Activated CD4-positive, alpha-beta T cell treated with anti-CD3 and anti-CD28 coated beads, Interleukin-2, amount 10 ng/mL, durations not matched to agents 24 days and 14 days (primary cell): ENCODE measurements around the gene STXBP3. TPM values are rescaled to one million over a fixed set of nuclear protein-coding genes. Genes with fewer than 3 reads are reported as not detected.

ENCODE experiments used
- DNase-seq: peaks from one replicate; pipeline ENCODE4 v3.0.0; 2022
- H3K27ac Mint-ChIP-seq: one replicate; pipeline ENCODE4 v1.8.0; 2022; ENCODE audit warnings: mild to moderate bottlenecking, mixed read lengths
- H3K27me3 Mint-ChIP-seq: one replicate; pipeline ENCODE4 v1.8.0; 2022; ENCODE audit warnings: mixed read lengths
- H3K36me3 Mint-ChIP-seq: one replicate; pipeline ENCODE4 v1.8.0; 2022; ENCODE audit warnings: low read depth, mild to moderate bottlenecking, mixed read lengths
- H3K4me1 Mint-ChIP-seq: one replicate; pipeline ENCODE4 v1.8.0; 2021; ENCODE audit warnings: mixed read lengths
- H3K4me3 Mint-ChIP-seq: one replicate; pipeline ENCODE4 v1.8.0; 2022; ENCODE audit warnings: mild to moderate bottlenecking, moderate library complexity, mixed read lengths
- H3K9me3 Mint-ChIP-seq: one replicate; pipeline ENCODE4 v1.8.0; 2021; ENCODE audit warnings: mixed read lengths
- intact Hi-C: fragments of 100-400 bp; cut with micrococcal nuclease; formaldehyde crosslinking; loops from one replicate; pipeline ENCODE4 v1.15.1; 2023
- total RNA-seq: library from RNA; stranded (reverse); gene quantifications from 2 replicates; pipeline ENCODE4 v1.2.3, GENCODE V29; 2022

STXBP3 gene
- total RNA-seq, 1 donor from 2014 or later: 41.1 TPM

GRCh38 chr1:108716437-108717230, 29.8 kb upstream of the STXBP3 start:
- intact Hi-C loops: no loop called here
- no peaks in the 10 kb centered on the region for H3K36me3 Mint-ChIP-seq
- no peaks in the 10 kb centered on the region for H3K9me3 Mint-ChIP-seq
- H3K4me1 Mint-ChIP-seq: peaks cover 2% of the 10 kb centered on the region
- H3K4me3 Mint-ChIP-seq: no peak overlapping the region
- no peak overlapping the region for H3K27ac Mint-ChIP-seq
- H3K27me3 Mint-ChIP-seq: peaks cover 20% of the 10 kb centered on the region
- no peak for DNase-seq

- intact Hi-C loops: no loop called here
- Mint-ChIP-seq H3K27me3 (peaks cover 11% of the 10 kb centered on the region), H3K4me3 (no peak overlapping the region), H3K4me1 (peaks cover 2% of the 10 kb centered on the region), H3K9me3 (no peaks in the 10 kb centered on the region), H3K27ac (no peak overlapping the region), H3K36me3 (no peaks in the 10 kb centered on the region)
- DNase-seq: no peak
Measured at GRCh38 chr1:108717774-108718316, 28.6 kb upstream of the STXBP3 start.

- Mint-ChIP-seq H3K27me3 (peaks cover 5% of the 10 kb centered on the region), H3K9me3 (no peaks in the 10 kb centered on the region), H3K27ac (no peak overlapping the region), H3K36me3 (no peaks in the 10 kb centered on the region), H3K4me1 (peaks cover 2% of the 10 kb centered on the region), H3K4me3 (no peak overlapping the region)
- no peak for DNase-seq
- intact Hi-C loops: no loop called here
Measured at GRCh38 chr1:108718927-108719655, 27.4 kb upstream of the STXBP3 start.

GRCh38 chr1:108719656-108720435, 26.6 kb upstream of the STXBP3 start:
- Mint-ChIP-seq H3K9me3 (no peaks in the 10 kb centered on the region), H3K27me3 (peaks cover 5% of the 10 kb centered on the region), H3K4me3 (no peak overlapping the region), H3K27ac (no peak overlapping the region), H3K36me3 (no peaks in the 10 kb centered on the region), H3K4me1 (peaks cover 2% of the 10 kb centered on the region)
- intact Hi-C loops: no loop called here
- DNase-seq: no peak

GRCh38 chr1:108722292-108722691, 24.2 kb upstream of the STXBP3 start:
- Mint-ChIP-seq H3K4me1 (peaks cover 2% of the 10 kb centered on the region), H3K36me3 (no peaks in the 10 kb centered on the region), H3K9me3 (no peaks in the 10 kb centered on the region), H3K4me3 (no peak overlapping the region), H3K27me3 (peaks cover 12% of the 10 kb centered on the region), H3K27ac (no peak overlapping the region)
- intact Hi-C loops: no loop called here
- DNase-seq: no peak

- intact Hi-C loops: no loop called here
- H3K36me3 Mint-ChIP-seq: no peaks in the 10 kb centered on the region
- peaks cover 22% of the 10 kb centered on the region for H3K27me3 Mint-ChIP-seq
- no peaks in the 10 kb centered on the region for H3K9me3 Mint-ChIP-seq
- DNase-seq: no peak
- H3K4me3 Mint-ChIP-seq: no peak overlapping the region
- H3K4me1 Mint-ChIP-seq: no peaks in the 10 kb centered on the region
- H3K27ac Mint-ChIP-seq: no peak overlapping the region
Measured at GRCh38 chr1:108725906-108726305, 20.6 kb upstream of the STXBP3 start.

- Mint-ChIP-seq H3K4me3 (no peak overlapping the region), H3K4me1 (no peaks in the 10 kb centered on the region), H3K27ac (no peak overlapping the region), H3K27me3 (peaks cover 30% of the 10 kb centered on the region), H3K36me3 (no peaks in the 10 kb centered on the region), H3K9me3 (no peaks in the 10 kb centered on the region)
- DNase-seq: no peak
- intact Hi-C loops: no loop called here
Measured at GRCh38 chr1:108728327-108728923, 18.0 kb upstream of the STXBP3 start.

- Mint-ChIP-seq H3K27me3 (peaks cover 33% of the 10 kb centered on the region), H3K4me1 (no peaks in the 10 kb centered on the region), H3K27ac (no peak overlapping the region), H3K9me3 (no peaks in the 10 kb centered on the region), H3K4me3 (no peak overlapping the region), H3K36me3 (no peaks in the 10 kb centered on the region)
- intact Hi-C loops: no loop called here
- DNase-seq: no peak
Measured at GRCh38 chr1:108729481-108729880, 17.0 kb upstream of the STXBP3 start.

GRCh38 chr1:108732398-108732797, 14.1 kb upstream of the STXBP3 start:
- Mint-ChIP-seq H3K27me3 (peaks cover 39% of the 10 kb centered on the region), H3K9me3 (no peaks in the 10 kb centered on the region), H3K4me1 (no peaks in the 10 kb centered on the region), H3K36me3 (no peaks in the 10 kb centered on the region), H3K4me3 (no peak overlapping the region), H3K27ac (no peak overlapping the region)
- intact Hi-C loops: no loop called here
- DNase-seq: no peak

GRCh38 chr1:108734171-108734865, 12.2 kb upstream of the STXBP3 start:
- intact Hi-C loops: no loop called here
- Mint-ChIP-seq H3K9me3 (no peaks in the 10 kb centered on the region), H3K27me3 (peaks cover 32% of the 10 kb centered on the region), H3K36me3 (no peaks in the 10 kb centered on the region), H3K4me1 (no peaks in the 10 kb centered on the region), H3K27ac (no peak overlapping the region), H3K4me3 (no peak overlapping the region)
- no peak for DNase-seq

- intact Hi-C loops: no loop called here
- H3K36me3 Mint-ChIP-seq: peaks cover 7% of the 10 kb centered on the region
- H3K9me3 Mint-ChIP-seq: no peaks in the 10 kb centered on the region
- no peak overlapping the region for H3K27ac Mint-ChIP-seq
- peaks cover 7% of the 10 kb centered on the region for H3K4me1 Mint-ChIP-seq
- H3K27me3 Mint-ChIP-seq: peaks cover 4% of the 10 kb centered on the region
- H3K4me3 Mint-ChIP-seq: no peak overlapping the region
- no peak for DNase-seq
Measured at GRCh38 chr1:108742253-108742652, 4.2 kb upstream of the STXBP3 start.

- Mint-ChIP-seq H3K36me3 (peaks cover 15% of the 10 kb centered on the region), H3K27ac (peak overlapping the region; percentile 96), H3K9me3 (no peaks in the 10 kb centered on the region), H3K27me3 (peaks cover 3% of the 10 kb centered on the region), H3K4me3 (peak overlapping the region; percentile 97), H3K4me1 (peaks cover 27% of the 10 kb centered on the region)
- no peak for DNase-seq
- intact Hi-C loops: loop anchor here (1.0 to 5.0 kb wide), 10 partner anchors 41 to 366 kb away; partner anchors contain the start of genes CLCC1, ELAPOR1, GPSM2 and HENMT1
Measured at GRCh38 chr1:108745980-108746381, 493 bp upstream of the STXBP3 start.
